Endodermal cell (in vitro differentiated cells): ENCODE measurements around the gene CNOT6. TPM values are rescaled to one million over a fixed set of nuclear protein-coding genes. Genes with fewer than 3 reads are reported as not detected.

Source experiments
- DNase-seq: peaks from one replicate; pipeline ENCODE4 v3.0.0-alpha.2; 2017
- H3K27ac ChIP-seq: 2 replicates; pipeline ENCODE4 v1.5.1; 2013; ENCODE audit warnings: mild to moderate bottlenecking, low read depth, low read length, moderate library complexity
- H3K27me3 ChIP-seq: 2 replicates; pipeline ENCODE4 v1.6.1; 2013; ENCODE audit warnings: mild to moderate bottlenecking, low read length, moderate library complexity; ENCODE audit not compliant: insufficient read depth, control insufficient read depth, poor library complexity, severe bottlenecking
- H3K36me3 ChIP-seq: 2 replicates; pipeline ENCODE4 v1.7.0; 2013; ENCODE audit warnings: mild to moderate bottlenecking, low read length, moderate library complexity; ENCODE audit not compliant: control insufficient read depth, insufficient read depth
- H3K4me1 ChIP-seq: one replicate; pipeline ENCODE4 v1.7.0; 2013; ENCODE audit warnings: low read length; ENCODE audit not compliant: control insufficient read depth, insufficient read depth
- H3K4me3 ChIP-seq: 2 replicates; pipeline ENCODE4 v1.5.1; 2013; ENCODE audit warnings: mild to moderate bottlenecking, low read length, moderate library complexity
- H3K9ac ChIP-seq: 2 replicates; pipeline ENCODE4 v1.6.1; 2013; ENCODE audit warnings: mild to moderate bottlenecking, low read length, moderate library complexity; ENCODE audit not compliant: poor library complexity, severe bottlenecking; ENCODE audit errors: extremely low read depth
- H3K9me3 ChIP-seq: 2 replicates; pipeline ENCODE4 v1.6.1; 2013; ENCODE audit warnings: mild to moderate bottlenecking, low read length, moderate library complexity; ENCODE audit not compliant: control insufficient read depth
- H3K27ac Mint-ChIP-seq: 2 replicates; pipeline ENCODE4 v1.8.0; 2020; ENCODE audit warnings: mixed read lengths
- H3K27me3 Mint-ChIP-seq: 2 replicates; pipeline ENCODE4 v1.8.0; 2021; ENCODE audit warnings: mild to moderate bottlenecking, mixed read lengths; ENCODE audit not compliant: insufficient read depth
- H3K36me3 Mint-ChIP-seq: 2 replicates; pipeline ENCODE4 v1.8.0; 2020; ENCODE audit warnings: low read depth, mixed read lengths
- H3K4me1 Mint-ChIP-seq: 2 replicates; pipeline ENCODE4 v1.8.0; 2020; ENCODE audit warnings: mixed read lengths
- H3K4me3 Mint-ChIP-seq: 2 replicates; pipeline ENCODE4 v1.8.0; 2020; ENCODE audit warnings: mild to moderate bottlenecking, moderate library complexity, mixed read lengths
- H3K9me3 Mint-ChIP-seq: 2 replicates; pipeline ENCODE4 v1.8.0; 2020; ENCODE audit warnings: mild to moderate bottlenecking, mixed read lengths
- CTCF ChIP-seq: fragments of 200-600 bp; sonication (generic); conservative IDR thresholded peaks from 2 replicates; pipeline ENCODE4 v1.5.0; 2021; ENCODE audit warnings: antibody characterized with exemption, mild to moderate bottlenecking
- WGBS, 2 experiments: methylation state at CpG; one replicate each; pipeline versions ENCODE4 v1.1.5 to v1.1.7; 2013; ENCODE audit warnings: missing lambda C conversion rate in 2 of 2, mixed read lengths in 1 of 2; ENCODE audit not compliant: insufficient coverage in 1 of 2, insufficient read length in 1 of 2; 5-methylcytosine and 5-hydroxymethylcytosine counted together
- total RNA-seq, 2 donors: library from RNA; stranded (reverse); fragmentation: NEBNext Ultra II Directional in 1 of 2; extraction: Animal tissue kit (Norgen Biotek cat#: 25700) in 1 of 2; gene quantifications; 2 replicates in 1 of 2; 3 replicates in 1 of 2; pipeline ENCODE4 v1.2.1, GENCODE V29; 2021

Gene CNOT6
- total RNA-seq, 2 donors from 2014 or later: 40.4 to 42.9 TPM

- H3K27ac Mint-ChIP-seq: no peak overlapping the region
- no peaks in the 10 kb centered on the region for H3K36me3 Mint-ChIP-seq
- H3K27ac ChIP-seq: no peak overlapping the region
- 3 to 8% methylated on average over 8 to 63 of the region's 63 CpGs for WGBS, 2 experiments
- H3K4me3 ChIP-seq: peak overlapping the region; percentile 68
- peaks cover 65% of the 10 kb centered on the region for H3K27me3 ChIP-seq
- H3K4me3 Mint-ChIP-seq: no peak overlapping the region
- peak; percentile 47 for TF ChIP-seq CTCF
- peak; percentile 77 for DNase-seq
- H3K36me3 ChIP-seq: no peaks in the 10 kb centered on the region
- no peaks in the 10 kb centered on the region for H3K9me3 Mint-ChIP-seq
- no peaks in the 10 kb centered on the region for H3K4me1 ChIP-seq
- H3K9ac ChIP-seq: no peak overlapping the region
- no peaks in the 10 kb centered on the region for H3K9me3 ChIP-seq
- H3K27me3 Mint-ChIP-seq: peaks cover 69% of the 10 kb centered on the region
- no peaks in the 10 kb centered on the region for H3K4me1 Mint-ChIP-seq
Measured at GRCh38 chr5:180590543-180591310, 96.5 kb downstream of the CNOT6 start.

- no peaks in the 10 kb centered on the region for H3K4me1 ChIP-seq
- Mint-ChIP-seq H3K27me3 (peaks cover 64% of the 10 kb centered on the region), H3K36me3 (no peaks in the 10 kb centered on the region), H3K9me3 (no peaks in the 10 kb centered on the region), H3K4me3 (peak within 1 kb of the TSS; percentile 17), H3K27ac (no peak within 1 kb of the TSS), H3K4me1 (no peaks in the 10 kb centered on the region)
- peaks cover 65% of the 10 kb centered on the region for H3K27me3 ChIP-seq
- peak within 1 kb of the TSS; percentile 68 for H3K4me3 ChIP-seq
- no peak within 1 kb of the TSS for H3K9ac ChIP-seq
- no peak within 1 kb of the TSS for H3K27ac ChIP-seq
- H3K36me3 ChIP-seq: no peaks in the 10 kb centered on the region
- WGBS, 2 experiments: 0 to 20% methylated on average over 3 to 60 of the region's 60 CpGs
- no peak for TF ChIP-seq CTCF
- peak; percentile 71 for DNase-seq
- H3K9me3 ChIP-seq: no peaks in the 10 kb centered on the region
Measured at GRCh38 chr5:180591311-180591887, 97.2 kb downstream of the CNOT6 start, which contains the start of gene SCGB3A1. TSS of gene SCGB3A1 (minus strand) at chr5:180591499. CDS start at chr5:180591462, 37 bp downstream.

- no peak overlapping the region for H3K27ac ChIP-seq
- Mint-ChIP-seq H3K4me3 (peak overlapping the region; percentile 17), H3K36me3 (no peaks in the 10 kb centered on the region), H3K27ac (no peak overlapping the region), H3K27me3 (peaks cover 60% of the 10 kb centered on the region), H3K9me3 (no peaks in the 10 kb centered on the region), H3K4me1 (no peaks in the 10 kb centered on the region)
- no peaks in the 10 kb centered on the region for H3K9me3 ChIP-seq
- 83 to 85% methylated on average over 9 to 10 of the region's 10 CpGs for WGBS, 2 experiments
- no peaks in the 10 kb centered on the region for H3K36me3 ChIP-seq
- no peaks in the 10 kb centered on the region for H3K4me1 ChIP-seq
- no peak overlapping the region for H3K4me3 ChIP-seq
- TF ChIP-seq CTCF: no peak
- DNase-seq: no peak
- H3K27me3 ChIP-seq: peaks cover 64% of the 10 kb centered on the region
- H3K9ac ChIP-seq: no peak overlapping the region
Measured at GRCh38 chr5:180592176-180592575, 98.0 kb downstream of the CNOT6 start.
